GM23248 (cell line): ENCODE data around the gene SLC44A3. TPM values are rescaled to one million over a fixed set of nuclear protein-coding genes. Genes with fewer than 3 reads are reported as not detected.
A peak's percentile ranks its signal among the peaks of the same experiment; 100 is the strongest.

Experiments
- DNase-seq: peaks from one replicate; pipeline ENCODE4 v3.0.0-alpha.2; 2015
- H2AFZ ChIP-seq: fragments of 200-600 bp; sonication (generic); 2 replicates; pipeline ENCODE4 v1.6.1; 2016; ENCODE audit warnings: antibody characterized with exemption
- H3F3A ChIP-seq: fragments of 200-600 bp; sonication (generic); 2 replicates; pipeline ENCODE4 v1.6.1; 2016; ENCODE audit warnings: mild to moderate bottlenecking, antibody characterized with exemption, mixed run types; ENCODE audit not compliant: insufficient read depth
- H3K27ac ChIP-seq: fragments of 200-600 bp; sonication (generic); 2 replicates; pipeline ENCODE4 v1.5.1; 2016; ENCODE audit warnings: mild to moderate bottlenecking
- H3K27me3 ChIP-seq: fragments of 200-600 bp; sonication (generic); replicated peaks from 2 replicates; pipeline ENCODE4 v1.6.1; 2016; ENCODE audit warnings: mild to moderate bottlenecking; ENCODE audit not compliant: insufficient read depth
- H3K36me3 ChIP-seq: fragments of 200-600 bp; sonication (generic); 2 replicates; pipeline ENCODE4 v1.6.1; 2016; ENCODE audit warnings: low read depth, mild to moderate bottlenecking
- H3K4me1 ChIP-seq: fragments of 200-600 bp; sonication (generic); 2 replicates; pipeline ENCODE4 v1.6.1; 2016; ENCODE audit warnings: mild to moderate bottlenecking; ENCODE audit not compliant: insufficient read depth
- H3K4me2 ChIP-seq: fragments of 200-600 bp; sonication (generic); one replicate; pipeline ENCODE4 v1.6.1; 2016; ENCODE audit warnings: mild to moderate bottlenecking; ENCODE audit not compliant: unreplicated experiment
- H3K4me3 ChIP-seq: fragments of 200-600 bp; sonication (generic); 2 replicates; pipeline ENCODE4 v1.5.1; 2016; ENCODE audit warnings: mild to moderate bottlenecking
- H3K79me2 ChIP-seq: fragments of 200-600 bp; sonication (generic); 2 replicates; pipeline ENCODE4 v1.6.1; 2016; ENCODE audit warnings: mild to moderate bottlenecking; ENCODE audit not compliant: insufficient read depth
- H3K9ac ChIP-seq: fragments of 200-600 bp; sonication (generic); 2 replicates; pipeline ENCODE4 v1.6.1; 2016; ENCODE audit warnings: mild to moderate bottlenecking
- H3K9me2 ChIP-seq: fragments of 200-600 bp; sonication (generic); 2 replicates; pipeline ENCODE4 v1.6.1; 2016; ENCODE audit warnings: mixed run types, mild to moderate bottlenecking, moderate library complexity; ENCODE audit not compliant: insufficient read depth
- H3K9me3 ChIP-seq: fragments of 200-600 bp; sonication (generic); one replicate; pipeline ENCODE4 v1.6.1; 2017; ENCODE audit warnings: low read depth
- H4K20me1 ChIP-seq: fragments of 200-600 bp; sonication (generic); 2 replicates; pipeline ENCODE4 v1.6.0; 2016; ENCODE audit not compliant: insufficient read depth
- EZH2 ChIP-seq: fragments of 200-600 bp; sonication (generic); IDR thresholded peaks from 2 replicates; pipeline ENCODE4 v1.6.1; 2018; ENCODE audit warnings: antibody characterized with exemption, mild to moderate bottlenecking; ENCODE audit not compliant: insufficient read depth, poor library complexity, severe bottlenecking
- EZH2phosphoT487 ChIP-seq: fragments of 200-600 bp; sonication (generic); IDR thresholded peaks from 2 replicates; pipeline ENCODE4 v1.6.1; 2018; ENCODE audit warnings: antibody characterized with exemption, moderate library complexity, mild to moderate bottlenecking, low read depth; ENCODE audit not compliant: insufficient read depth
- WGBS, 2 experiments: methylation state at CpG; one replicate each; pipeline ENCODE4 v1.1.6; 2015 to 2017; ENCODE audit warnings: low lambda C conversion rate in 2 of 2, low coverage in 1 of 2; ENCODE audit errors: missing lambda C conversion rate in 2 of 2; 5-methylcytosine and 5-hydroxymethylcytosine counted together
- in situ Hi-C: fragments of 300-500 bp; cut with MboI; formaldehyde crosslinking; loops from 2 replicates; pipeline ENCODE4 v1.15.0; 2020
- polyA plus RNA-seq: library from polyadenylated mRNA; unstranded; fragments of >200 nt; fragmentation: Nextera tagmentation; extraction: Ambion mirVana; gene quantifications from 2 replicates; pipeline ENCODE4 v1.2.1, GENCODE V29; 2016
- total RNA-seq: library from RNA; depleted of rRNA; stranded (reverse); fragments of >200 nt; shearing (Covaris generic); gene quantifications from 2 replicates; pipeline ENCODE4 v1.2.3, GENCODE V29; 2014

The SLC44A3 gene
- total and polyA plus RNA-seq, 2 experiments from 2014 or later = 1.6 to 2.0 TPM

GRCh38 chr1:94872771-94873495 is 52.8 kb downstream of the SLC44A3 start:
- no peak overlapping the region for H3K27ac ChIP-seq
- H3K9ac ChIP-seq = no peak overlapping the region
- in situ Hi-C loops = loop anchor here (25.0 kb wide), 1 partner anchor 364 kb away; the partner anchor contains the start of gene RWDD3
- WGBS, 2 experiments = 95% methylated on average over 4 of the region's 4 CpGs
- no peaks in the 10 kb centered on the region for H3K79me2 ChIP-seq
- DNase-seq = no peak
- no peaks in the 10 kb centered on the region for H3K9me2 ChIP-seq
- H3K4me1 ChIP-seq = peaks cover 20% of the 10 kb centered on the region
- H3K4me3 ChIP-seq = no peak overlapping the region
- H3K36me3 ChIP-seq = no peaks in the 10 kb centered on the region
- TF ChIP-seq EZH2 = no peak
- TF ChIP-seq EZH2phosphoT487 = no peak
- no peaks in the 10 kb centered on the region; the same call in 1 of the 2 replicates for H3F3A ChIP-seq
- no peak overlapping the region for H2AFZ ChIP-seq
- no peaks in the 10 kb centered on the region for H3K9me3 ChIP-seq
- no peak overlapping the region for H3K4me2 ChIP-seq
- no peaks in the 10 kb centered on the region for H4K20me1 ChIP-seq
- no peaks in the 10 kb centered on the region for H3K27me3 ChIP-seq

DNA sequence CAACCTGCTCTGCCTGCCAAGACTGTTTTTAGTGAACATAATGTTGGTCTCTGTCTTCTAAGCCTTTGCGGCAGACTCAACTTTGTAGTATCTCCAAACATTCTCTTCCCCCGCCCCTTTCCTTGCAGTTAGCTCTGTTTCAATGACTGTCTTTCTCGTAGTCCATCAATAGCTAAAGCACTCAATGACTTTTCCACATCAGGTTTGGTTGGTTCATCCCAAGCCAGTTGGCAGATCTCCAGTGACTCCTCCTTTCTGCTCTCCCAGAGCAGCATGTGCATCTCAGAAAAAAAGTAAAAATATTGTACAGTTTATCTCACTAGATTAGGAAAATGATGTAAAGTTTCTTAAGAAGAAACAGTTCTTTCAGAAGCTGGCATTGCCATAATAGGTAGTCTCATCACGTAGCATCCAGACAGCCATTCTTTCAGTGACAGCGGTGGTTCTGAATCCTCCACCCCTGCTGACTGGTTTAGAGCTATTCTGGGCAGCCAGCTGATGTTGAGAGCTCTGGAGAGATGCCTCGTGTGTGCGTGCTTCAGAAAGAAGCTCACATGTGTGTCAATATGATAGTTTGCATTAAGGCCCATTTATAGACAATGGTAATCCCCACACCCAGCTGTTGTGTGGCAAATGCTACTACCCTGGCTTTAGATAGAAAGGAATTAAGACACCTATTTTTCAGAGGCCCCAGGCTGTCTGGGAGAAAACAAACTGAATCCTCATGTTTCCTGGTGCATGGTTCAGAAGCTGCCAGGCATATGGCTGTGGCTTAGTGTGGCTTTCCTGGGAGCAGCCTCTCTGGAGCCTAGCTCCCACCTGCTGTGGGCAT is 53.6 kb downstream of the SLC44A3 start:
- Histone ChIP-seq H3K9me3 (no peaks in the 10 kb centered on the region), H4K20me1 (no peaks in the 10 kb centered on the region), H2AFZ (no peak overlapping the region), H3K9me2 (no peaks in the 10 kb centered on the region), H3K9ac (no peak overlapping the region), H3K27ac (no peak overlapping the region), H3F3A (no peaks in the 10 kb centered on the region; the same call in 1 of the 2 replicates), H3K4me3 (no peak overlapping the region), H3K27me3 (no peaks in the 10 kb centered on the region), H3K36me3 (no peaks in the 10 kb centered on the region), H3K4me2 (no peak overlapping the region), H3K79me2 (no peaks in the 10 kb centered on the region), H3K4me1 (peaks cover 20% of the 10 kb centered on the region)
- peak; percentile 71 for DNase-seq
- in situ Hi-C loops = loop anchor here (25.0 kb wide), 1 partner anchor 364 kb away; the partner anchor contains the start of gene RWDD3
- WGBS, 2 experiments = 29 to 39% methylated on average over 7 of the region's 7 CpGs
- no peak for TF ChIP-seq EZH2phosphoT487

- no peaks in the 10 kb centered on the region for H3K9me2 ChIP-seq
- no peaks in the 10 kb centered on the region; the same call in 1 of the 2 replicates for H3F3A ChIP-seq
- TF ChIP-seq EZH2phosphoT487 (no peak), EZH2 (no peak)
- H3K36me3 ChIP-seq = no peaks in the 10 kb centered on the region
- H3K4me2 ChIP-seq = no peak overlapping the region
- H3K79me2 ChIP-seq = no peaks in the 10 kb centered on the region
- H3K27me3 ChIP-seq = no peaks in the 10 kb centered on the region
- no peak for DNase-seq
- in situ Hi-C loops = loop anchor here (25.0 kb wide), 1 partner anchor 363 kb away; the partner anchor contains the start of gene RWDD3
- 95% methylated on average over 6 of the region's 6 CpGs for WGBS, 2 experiments
- H3K4me1 ChIP-seq = peaks cover 20% of the 10 kb centered on the region
- H4K20me1 ChIP-seq = no peaks in the 10 kb centered on the region
- H3K9ac ChIP-seq = no peak overlapping the region
- no peak overlapping the region for H3K4me3 ChIP-seq
- H2AFZ ChIP-seq = no peak overlapping the region
- H3K27ac ChIP-seq = no peak overlapping the region
- H3K9me3 ChIP-seq = no peaks in the 10 kb centered on the region
Measured at GRCh38 chr1:94874423-94874822, 54.3 kb downstream of the SLC44A3 start.

GRCh38 chr1:94875794-94876193 is 55.6 kb downstream of the SLC44A3 start:
- Histone ChIP-seq H3K9me3 (no peaks in the 10 kb centered on the region), H3K4me1 (peaks cover 20% of the 10 kb centered on the region), H3K9ac (no peak overlapping the region), H3K9me2 (no peaks in the 10 kb centered on the region), H4K20me1 (no peaks in the 10 kb centered on the region), H3K36me3 (no peaks in the 10 kb centered on the region), H3K27me3 (no peaks in the 10 kb centered on the region), H3K79me2 (no peaks in the 10 kb centered on the region), H3K4me2 (no peak overlapping the region), H3K4me3 (no peak overlapping the region), H3K27ac (no peak overlapping the region), H3F3A (no peaks in the 10 kb centered on the region; the same call in 1 of the 2 replicates), H2AFZ (no peak overlapping the region)
- 94 to 96% methylated on average over 4 of the region's 4 CpGs for WGBS, 2 experiments
- in situ Hi-C loops = no loop called here
- no peak for DNase-seq
- no peak for TF ChIP-seq EZH2phosphoT487
- no peak for TF ChIP-seq EZH2
